ENCODE results near the gene HOXD12.

Gene HOXD12

GRCh38 chr2:176149481-176149938, 49.9 kb downstream of the HOXD12 start:
- no peak for DNase-seq (ENCODE audit: low read depth)

- no peak for DNase-seq (ENCODE audit: low read depth)
Observed at GRCh38 chr2:176149939-176150583, 50.5 kb downstream of the HOXD12 start.

GRCh38 chr2:176150584-176151441, 51.2 kb downstream of the HOXD12 start:
- no peak for DNase-seq (ENCODE audit: low read depth)

- no peak for DNase-seq (ENCODE audit: low read depth)
Observed at GRCh38 chr2:176151442-176152287, 52.1 kb downstream of the HOXD12 start, which contains the start of gene HOXD4. HOXD4 (plus strand) TSS chr2:176151550; CDS start chr2:176151634, 84 bp downstream.
